Esophagus muscularis mucosa (tissue), 3 donors: ENCODE results near the gene ALS2CL.

Experiments
- CTCF ChIP-seq, 3 experiments: fragments of 200-600 bp in 2 of 3; fragments of 450-650 bp in 1 of 3; sonication (generic) in 2 of 3; IDR thresholded peaks; one replicate each; pipeline ENCODE4 v1.5.1; 2017 to 2019; ENCODE audit warnings: antibody characterized with exemption in 3 of 3, mild to moderate bottlenecking in 2 of 3, moderate library complexity in 1 of 3
- POLR2A ChIP-seq: fragments of 450-650 bp; IDR thresholded peaks from one replicate; pipeline ENCODE4 v1.6.1; 2017; ENCODE audit warnings: antibody characterized with exemption, moderate library complexity, mild to moderate bottlenecking, low read depth

DNA sequence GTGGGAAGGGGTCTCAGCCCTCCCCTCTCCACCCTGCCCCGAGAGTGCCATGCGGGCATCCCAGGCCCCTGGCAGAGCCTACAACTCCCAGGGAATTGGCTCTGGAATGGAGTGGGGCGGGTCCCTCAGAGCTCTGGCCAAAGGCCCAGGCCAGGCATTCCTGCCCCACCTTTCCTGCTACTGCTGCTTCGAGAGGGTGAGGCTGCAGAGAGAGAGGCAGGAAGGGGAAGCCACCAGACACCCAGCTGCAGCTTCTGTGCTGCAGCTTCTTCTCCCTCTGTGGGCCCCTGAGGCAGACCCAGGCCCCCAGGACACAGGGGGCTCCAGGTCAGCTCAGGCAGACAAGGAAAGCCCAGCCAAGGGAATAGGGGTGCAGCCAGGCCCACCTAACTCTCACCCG, 2.7 kb downstream of the ALS2CL start:
- TF ChIP-seq CTCF (IDR thresholded peaks at IDR 0.05) (no peak), POLR2A (no peak)
